OCI-LY1 (cell line): ENCODE results near the gene ERCC2.

Source experiments
- H2AFZ ChIP-seq: fragments of 200-600 bp; sonication (generic), shearing (Covaris generic); 2 replicates; pipeline ENCODE4 v1.6.0; 2014; ENCODE audit warnings: antibody characterized with exemption, mild to moderate bottlenecking, low read length
- H3F3A ChIP-seq: fragments of 200-600 bp; sonication (generic), shearing (Covaris generic); 2 replicates; pipeline ENCODE4 v1.6.0; 2014; ENCODE audit warnings: mild to moderate bottlenecking, antibody characterized with exemption, low read length, moderate library complexity; ENCODE audit not compliant: insufficient read depth
- H3K27ac ChIP-seq: fragments of 200-600 bp; sonication (generic); 2 replicates; pipeline ENCODE4 v1.5.1; 2014; ENCODE audit warnings: low read length, mixed run types, mild to moderate bottlenecking, low read depth; ENCODE audit not compliant: poor library complexity, severe bottlenecking
- H3K27me3 ChIP-seq: fragments of 200-600 bp; sonication (generic); 2 replicates; pipeline ENCODE4 v1.6.0; 2014; ENCODE audit warnings: antibody characterized with exemption, mild to moderate bottlenecking, low read length, moderate library complexity; ENCODE audit not compliant: insufficient read depth
- H3K36me3 ChIP-seq: fragments of 200-600 bp; sonication (generic); 2 replicates; pipeline ENCODE4 v1.6.1; 2014; ENCODE audit warnings: mild to moderate bottlenecking, antibody characterized with exemption, low read length, moderate library complexity, mixed read lengths; ENCODE audit not compliant: insufficient read depth
- H3K4me1 ChIP-seq: fragments of 200-600 bp; sonication (generic); 2 replicates; pipeline ENCODE4 v1.5.1; 2014; ENCODE audit warnings: mild to moderate bottlenecking, low read length, moderate library complexity; ENCODE audit not compliant: insufficient read depth, severe bottlenecking
- H3K4me2 ChIP-seq: fragments of 200-600 bp; sonication (generic), shearing (Covaris generic); 2 replicates; pipeline ENCODE4 v1.6.1; 2014; ENCODE audit warnings: low read length
- H3K4me3 ChIP-seq: fragments of 200-600 bp; sonication (generic); 2 replicates; pipeline ENCODE4 v1.5.1; 2014; ENCODE audit warnings: low read length, low read depth, mild to moderate bottlenecking, mixed read lengths; ENCODE audit not compliant: poor library complexity, severe bottlenecking
- H3K79me2 ChIP-seq: fragments of 200-600 bp; shearing (Covaris generic); 2 replicates; pipeline ENCODE4 v1.6.1; 2016; ENCODE audit warnings: mixed run types, low read length, mixed read lengths; ENCODE audit not compliant: insufficient read depth
- H3K9ac ChIP-seq: fragments of 200-600 bp; sonication (generic), shearing (Covaris generic); 2 replicates; pipeline ENCODE4 v1.6.1; 2014; ENCODE audit warnings: mild to moderate bottlenecking, low read length, mixed read lengths
- H3K9me2 ChIP-seq: fragments of 200-600 bp; sonication (generic), shearing (Covaris generic); 2 replicates; pipeline ENCODE4 v1.6.1; 2014; ENCODE audit warnings: low read depth, mild to moderate bottlenecking, low read length, mixed read lengths
- H3K9me3 ChIP-seq: fragments of 200-600 bp; shearing (Covaris generic); 2 replicates; pipeline ENCODE4 v1.6.1; 2014; ENCODE audit warnings: low read length, mixed read lengths
- H4K20me1 ChIP-seq: fragments of 200-600 bp; sonication (generic), shearing (Covaris generic); 2 replicates; pipeline ENCODE4 v1.6.0; 2016; ENCODE audit warnings: mild to moderate bottlenecking, low read length; ENCODE audit not compliant: insufficient read depth
- CTCF ChIP-seq: fragments of 200-600 bp; sonication (generic), shearing (Covaris generic); IDR thresholded peaks from 2 replicates; pipeline ENCODE4 v1.5.1; 2017; ENCODE audit warnings: mild to moderate bottlenecking, antibody characterized with exemption, low read length, moderate library complexity, mixed read lengths
- EZH2 ChIP-seq: fragments of 200-600 bp; sonication (generic), shearing (Covaris generic); IDR thresholded peaks from 2 replicates; pipeline ENCODE4 v1.8.0; 2017; ENCODE audit warnings: borderline replicate concordance, mixed run types, mild to moderate bottlenecking, antibody characterized with exemption, low read length, moderate library complexity, mixed read lengths

Gene ERCC2

GRCh38 chr19:45302416-45302815 lies 68.0 kb downstream of the ERCC2 start:
- Histone ChIP-seq H3F3A (no peaks in the 10 kb centered on the region), H3K27ac (no peak overlapping the region), H3K4me2 (no peak overlapping the region), H3K36me3 (peaks cover 4% of the 10 kb centered on the region; the same call in 1 of the 2 replicates), H3K27me3 (no peaks in the 10 kb centered on the region), H3K4me3 (no peak overlapping the region), H2AFZ (no peak overlapping the region), H4K20me1 (no peaks in the 10 kb centered on the region), H3K9ac (no peak overlapping the region), H3K4me1 (no peaks in the 10 kb centered on the region), H3K9me2 (no peaks in the 10 kb centered on the region), H3K9me3 (no peaks in the 10 kb centered on the region), H3K79me2 (no peaks in the 10 kb centered on the region)
- TF ChIP-seq EZH2 = no peak
- TF ChIP-seq CTCF = no peak
